ENCODE measurements around the gene RUSC1.

RUSC1 gene

DNA sequence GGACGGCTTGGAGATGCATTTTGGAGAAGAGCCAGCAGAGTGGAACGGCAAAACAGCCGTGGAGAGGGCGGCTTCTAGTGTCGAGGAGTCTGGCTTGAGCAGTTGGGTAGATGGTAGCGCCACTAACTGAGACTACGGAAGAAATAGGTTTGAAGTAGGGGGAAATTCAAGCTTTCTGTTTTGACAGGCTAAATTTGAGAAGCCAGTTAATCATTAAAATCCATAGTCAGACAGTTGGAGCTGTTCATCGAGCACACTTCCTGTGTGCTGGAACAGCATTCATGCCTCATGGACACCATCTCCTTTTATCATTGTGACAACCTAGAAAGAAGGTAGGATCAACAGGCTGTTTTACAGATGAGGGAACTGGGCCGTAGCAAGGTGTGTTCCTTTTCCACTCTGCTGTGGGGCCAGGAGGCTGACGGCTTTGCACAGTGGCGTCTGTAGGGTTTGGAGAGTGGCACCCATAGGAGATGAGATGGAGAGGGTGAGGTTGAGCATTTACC lies 16.1 kb upstream of the RUSC1 start:
- H3K4me3 Mint-ChIP-seq, result no peak overlapping the region
- intact Hi-C loops (cut with micrococcal nuclease), result no loop called here
- H3K27me3 Mint-ChIP-seq, result peaks cover 2% of the 10 kb centered on the region
- no peaks in the 10 kb centered on the region for H3K9me3 Mint-ChIP-seq
- H3K4me1 Mint-ChIP-seq (ENCODE audit: low read depth), result peaks cover 4% of the 10 kb centered on the region
- peaks cover 11% of the 10 kb centered on the region for H3K36me3 Mint-ChIP-seq (ENCODE audit: low read depth)
- no peak overlapping the region for H3K27ac Mint-ChIP-seq

DNA sequence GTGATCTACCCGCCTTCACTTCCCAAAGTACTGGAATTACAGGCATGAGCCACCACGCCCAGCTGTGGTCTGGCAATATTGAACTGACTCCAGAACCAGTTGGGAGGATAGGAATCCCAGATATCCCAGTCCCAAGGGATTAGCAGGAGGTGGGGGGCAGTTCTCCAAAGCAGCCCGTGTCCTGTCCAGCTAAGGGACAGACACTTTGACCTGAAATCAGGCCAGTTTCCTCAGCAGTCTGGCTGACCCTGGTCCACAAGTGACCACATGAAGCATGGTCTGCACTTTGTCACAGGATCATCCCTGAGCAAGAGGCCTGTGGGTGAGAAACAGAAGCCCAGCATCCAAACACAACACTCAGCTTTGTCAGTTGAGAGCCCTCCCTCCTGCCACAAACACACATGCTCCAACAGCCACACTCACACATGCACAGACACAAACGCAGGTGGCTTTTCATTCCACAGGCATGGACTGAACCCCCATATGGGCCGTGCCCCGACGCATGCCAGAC lies 14.8 kb upstream of the RUSC1 start:
- Mint-ChIP-seq H3K36me3 (ENCODE audit: low read depth) (peaks cover 25% of the 10 kb centered on the region), H3K27me3 (peaks cover 2% of the 10 kb centered on the region), H3K4me1 (ENCODE audit: low read depth) (peaks cover 17% of the 10 kb centered on the region), H3K4me3 (no peak overlapping the region), H3K27ac (peak overlapping the region; percentile 16), H3K9me3 (no peaks in the 10 kb centered on the region)
- intact Hi-C loops (cut with micrococcal nuclease), result no loop called here

DNA sequence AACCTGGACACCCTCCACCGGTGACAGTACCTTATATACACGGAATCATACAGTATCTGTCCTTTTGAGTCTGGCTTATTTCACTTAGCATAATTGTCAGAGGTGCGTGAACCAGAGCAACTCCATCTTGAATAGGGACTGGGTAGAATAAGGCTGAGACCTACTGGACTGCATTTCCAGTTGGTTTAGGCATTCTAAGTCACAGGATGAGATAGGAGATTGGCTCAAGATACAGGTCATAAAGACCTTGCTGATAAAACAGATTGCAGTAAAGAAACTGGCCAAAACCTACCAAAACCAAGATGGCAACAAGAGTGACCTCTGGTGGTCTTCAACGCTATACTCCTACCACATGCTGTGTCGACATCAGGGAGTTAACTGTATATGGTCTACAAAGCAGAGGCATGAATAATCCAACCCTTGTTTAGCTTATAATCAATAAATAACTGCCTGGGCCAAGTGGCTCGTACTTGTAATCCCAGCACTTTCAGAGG lies 13.4 kb upstream of the RUSC1 start:
- Mint-ChIP-seq H3K27ac (no peak overlapping the region), H3K27me3 (peaks cover 2% of the 10 kb centered on the region), H3K4me3 (no peak overlapping the region), H3K9me3 (no peaks in the 10 kb centered on the region), H3K36me3 (ENCODE audit: low read depth) (peaks cover 38% of the 10 kb centered on the region), H3K4me1 (ENCODE audit: low read depth) (peaks cover 29% of the 10 kb centered on the region)
- intact Hi-C loops (cut with micrococcal nuclease), result no loop called here

DNA sequence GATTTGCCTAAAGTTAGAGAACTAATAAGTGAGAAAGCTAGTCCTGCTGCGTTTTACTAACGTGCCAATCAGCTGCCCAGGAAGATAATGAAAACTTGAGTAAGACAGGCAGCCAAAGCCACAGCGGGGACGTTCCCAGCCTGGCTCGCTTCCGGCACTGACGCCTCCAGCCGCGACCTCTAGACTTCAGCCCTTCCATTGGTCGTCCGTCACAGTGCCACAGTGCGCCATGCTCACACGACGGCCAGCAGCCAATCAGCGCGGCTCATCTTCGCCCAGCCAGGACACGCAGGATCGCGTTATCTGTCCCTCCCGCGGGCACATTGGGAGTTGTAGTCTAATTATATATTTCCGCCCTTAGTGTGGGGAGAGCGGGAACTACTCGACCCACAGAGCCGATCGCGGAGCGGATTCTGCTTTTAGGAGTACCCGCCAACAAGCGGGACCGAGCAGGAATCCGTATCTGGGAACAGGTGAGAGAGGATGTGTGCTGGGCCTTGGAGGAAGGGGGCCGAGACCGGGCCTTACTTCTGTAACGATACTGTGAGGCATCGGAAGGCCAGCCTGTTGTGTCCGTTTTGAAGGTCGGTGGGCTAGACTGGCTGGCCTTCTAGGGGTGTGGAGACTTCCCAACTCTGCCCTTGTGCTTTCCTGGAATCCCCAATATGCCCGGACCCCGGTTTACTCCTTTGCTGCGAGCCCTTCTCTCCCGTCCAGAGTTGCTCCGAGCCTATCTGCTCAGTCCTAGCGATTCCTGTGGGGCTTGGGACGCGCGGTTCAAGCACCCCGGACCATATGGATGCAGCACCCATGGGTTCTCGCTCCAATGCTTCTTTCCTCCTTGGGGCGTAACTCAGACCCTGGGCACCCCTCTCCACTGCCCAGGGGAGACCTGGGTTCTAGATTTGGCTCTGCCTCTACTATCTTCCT lies 11.9 kb upstream of the RUSC1 start, which contains the start of gene FDPS:
FDPS (plus strand) TSS at position 374 of the 930 bp plus-strand sequence. CDS start 924 bp downstream, outside the sequence.
- H3K4me1 Mint-ChIP-seq (ENCODE audit: low read depth), result peaks cover 38% of the 10 kb centered on the region
- H3K27ac Mint-ChIP-seq, result peak within 1 kb of the TSS; percentile 94
- H3K36me3 Mint-ChIP-seq (ENCODE audit: low read depth), result peaks cover 53% of the 10 kb centered on the region
- intact Hi-C loops (cut with micrococcal nuclease), result loop anchor here (1.0 to 2.0 kb wide), 3 partner anchors 14 to 46 kb away; partner anchors contain the start of genes HCN3 and SCAMP3
- H3K9me3 Mint-ChIP-seq, result no peaks in the 10 kb centered on the region
- H3K27me3 Mint-ChIP-seq, result peaks cover 2% of the 10 kb centered on the region
- peak within 1 kb of the TSS; percentile 95 for H3K4me3 Mint-ChIP-seq

DNA sequence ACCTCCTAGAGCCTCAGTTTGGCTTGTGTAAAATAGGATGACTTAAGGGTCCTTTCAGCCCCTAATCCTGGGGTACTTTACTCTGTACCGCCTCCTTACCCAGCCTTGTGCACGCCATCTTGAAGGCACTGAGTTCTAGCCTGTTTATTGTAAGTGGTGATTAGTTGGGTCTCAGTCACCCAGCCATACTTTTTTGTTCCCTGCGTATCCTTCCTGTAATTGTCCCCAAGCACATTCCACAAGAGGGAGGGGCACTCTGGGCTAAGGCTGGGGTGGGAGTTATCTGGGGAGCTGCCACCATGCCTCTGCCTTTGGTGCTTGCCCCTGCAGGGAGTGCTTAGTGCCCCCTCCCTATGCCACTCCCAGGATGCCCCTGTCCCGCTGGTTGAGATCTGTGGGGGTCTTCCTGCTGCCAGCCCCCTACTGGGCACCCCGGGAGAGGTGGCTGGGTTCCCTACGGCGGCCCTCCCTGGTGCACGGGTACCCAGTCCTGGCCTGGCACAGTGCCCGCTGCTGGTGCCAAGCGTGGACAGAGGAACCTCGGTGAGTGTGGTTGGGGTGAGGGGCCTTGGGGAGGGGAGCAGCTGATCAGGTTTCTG lies 11.2 kb upstream of the RUSC1 start:
- H3K27me3 Mint-ChIP-seq, result no peaks in the 10 kb centered on the region
- H3K27ac Mint-ChIP-seq, result peak overlapping the region; percentile 94
- intact Hi-C loops (cut with micrococcal nuclease), result loop anchor here (2.0 kb wide), 1 partner anchor 13 kb away; no protein-coding TSS in a partner anchor
- peaks cover 61% of the 10 kb centered on the region for H3K36me3 Mint-ChIP-seq (ENCODE audit: low read depth)
- peak overlapping the region; percentile 95 for H3K4me3 Mint-ChIP-seq
- H3K4me1 Mint-ChIP-seq (ENCODE audit: low read depth), result peaks cover 38% of the 10 kb centered on the region
- H3K9me3 Mint-ChIP-seq, result no peaks in the 10 kb centered on the region

DNA sequence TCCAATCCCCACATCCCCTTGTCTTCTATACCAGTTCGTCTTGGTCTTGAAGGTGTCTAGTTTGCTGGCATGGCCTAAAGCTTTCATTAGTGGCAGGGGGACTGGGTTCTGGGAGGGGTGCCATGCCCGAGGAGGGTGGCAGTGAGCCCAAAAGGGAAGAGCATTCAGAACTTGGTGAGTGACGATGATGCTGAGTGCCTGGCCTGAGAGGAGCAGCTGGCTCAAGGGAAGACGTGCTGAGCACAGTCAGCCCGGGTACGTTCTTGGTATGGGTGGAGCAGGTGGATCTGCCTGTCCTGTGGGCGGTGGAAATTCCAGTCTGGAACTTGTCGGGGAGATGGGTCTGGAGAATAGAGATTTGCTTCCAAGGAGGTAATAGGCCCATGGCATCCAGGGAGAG lies 7.4 kb upstream of the RUSC1 start:
- Mint-ChIP-seq H3K4me1 (ENCODE audit: low read depth) (peaks cover 38% of the 10 kb centered on the region), H3K27ac (no peak overlapping the region), H3K27me3 (no peaks in the 10 kb centered on the region), H3K9me3 (no peaks in the 10 kb centered on the region), H3K4me3 (no peak overlapping the region), H3K36me3 (ENCODE audit: low read depth) (peaks cover 91% of the 10 kb centered on the region)
- intact Hi-C loops (cut with micrococcal nuclease), result no loop called here

DNA sequence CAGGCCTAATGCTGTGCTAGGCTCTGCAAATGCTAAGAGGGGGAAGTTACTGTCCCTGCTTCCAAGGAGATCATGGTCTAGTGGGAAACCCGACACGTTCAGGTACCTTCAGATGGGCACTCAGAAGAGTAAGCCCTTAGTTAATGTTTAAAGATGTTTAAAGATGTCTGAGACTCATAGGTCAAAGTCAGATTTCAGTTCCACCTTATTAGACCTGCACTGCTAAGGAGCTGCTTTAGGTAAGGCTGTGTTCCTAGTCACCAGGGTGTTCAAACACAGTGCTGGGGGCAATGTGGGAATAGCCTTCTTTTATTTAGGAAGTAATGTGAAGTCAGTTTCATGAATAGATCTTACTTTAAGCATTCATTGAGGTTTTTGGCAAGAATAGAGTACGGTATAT lies 3.8 kb upstream of the RUSC1 start:
- Mint-ChIP-seq H3K9me3 (no peaks in the 10 kb centered on the region), H3K27ac (no peak overlapping the region), H3K4me1 (ENCODE audit: low read depth) (peaks cover 45% of the 10 kb centered on the region), H3K4me3 (no peak overlapping the region), H3K27me3 (peaks cover 6% of the 10 kb centered on the region), H3K36me3 (ENCODE audit: low read depth) (peaks cover 83% of the 10 kb centered on the region)
- intact Hi-C loops (cut with micrococcal nuclease), result no loop called here

DNA sequence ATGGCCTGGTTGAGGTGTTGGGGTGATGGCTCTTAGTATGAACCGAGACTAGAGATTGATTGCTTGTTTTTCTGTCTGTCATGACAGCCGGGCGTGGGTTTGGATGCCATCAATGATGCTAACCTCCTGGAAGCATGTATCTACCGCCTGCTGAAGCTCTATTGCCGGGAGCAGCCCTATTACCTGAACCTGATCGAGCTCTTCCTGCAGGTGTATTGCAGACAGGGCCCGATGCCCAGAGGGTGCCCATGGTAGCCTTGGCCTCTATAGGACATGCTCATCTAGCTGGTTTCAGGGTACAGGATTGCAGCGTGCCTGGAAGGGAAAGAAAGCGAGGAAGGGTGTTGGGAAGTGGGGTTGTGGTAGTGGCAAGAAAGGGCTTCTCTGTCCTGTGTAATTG lies 2.6 kb upstream of the RUSC1 start:
- no peak overlapping the region for H3K4me3 Mint-ChIP-seq
- H3K4me1 Mint-ChIP-seq (ENCODE audit: low read depth), result peaks cover 46% of the 10 kb centered on the region
- H3K36me3 Mint-ChIP-seq (ENCODE audit: low read depth), result peaks cover 75% of the 10 kb centered on the region
- intact Hi-C loops (cut with micrococcal nuclease), result no loop called here
- peaks cover 6% of the 10 kb centered on the region for H3K27me3 Mint-ChIP-seq
- H3K9me3 Mint-ChIP-seq, result no peaks in the 10 kb centered on the region
- no peak overlapping the region for H3K27ac Mint-ChIP-seq

DNA sequence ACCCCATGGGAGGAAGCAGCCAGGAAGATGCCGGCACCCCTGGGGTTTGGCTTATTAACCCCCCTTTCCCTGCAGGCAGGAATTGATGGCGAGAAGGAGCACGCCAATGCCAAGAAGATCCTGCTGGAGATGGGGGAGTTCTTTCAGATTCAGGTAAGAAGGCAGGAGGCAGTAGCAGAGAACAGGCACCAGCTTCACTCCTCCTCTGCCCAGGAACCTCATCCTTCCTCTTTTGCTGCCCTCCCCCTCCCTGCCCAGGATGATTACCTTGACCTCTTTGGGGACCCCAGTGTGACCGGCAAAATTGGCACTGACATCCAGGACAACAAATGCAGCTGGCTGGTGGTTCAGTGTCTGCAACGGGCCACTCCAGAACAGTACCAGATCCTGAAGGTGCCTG lies 1.2 kb upstream of the RUSC1 start:
- Mint-ChIP-seq H3K4me3 (no peak overlapping the region), H3K4me1 (ENCODE audit: low read depth) (peaks cover 40% of the 10 kb centered on the region), H3K36me3 (ENCODE audit: low read depth) (peaks cover 61% of the 10 kb centered on the region), H3K27me3 (peaks cover 6% of the 10 kb centered on the region), H3K9me3 (no peaks in the 10 kb centered on the region), H3K27ac (no peak overlapping the region)
- intact Hi-C loops (cut with micrococcal nuclease), result no loop called here

DNA sequence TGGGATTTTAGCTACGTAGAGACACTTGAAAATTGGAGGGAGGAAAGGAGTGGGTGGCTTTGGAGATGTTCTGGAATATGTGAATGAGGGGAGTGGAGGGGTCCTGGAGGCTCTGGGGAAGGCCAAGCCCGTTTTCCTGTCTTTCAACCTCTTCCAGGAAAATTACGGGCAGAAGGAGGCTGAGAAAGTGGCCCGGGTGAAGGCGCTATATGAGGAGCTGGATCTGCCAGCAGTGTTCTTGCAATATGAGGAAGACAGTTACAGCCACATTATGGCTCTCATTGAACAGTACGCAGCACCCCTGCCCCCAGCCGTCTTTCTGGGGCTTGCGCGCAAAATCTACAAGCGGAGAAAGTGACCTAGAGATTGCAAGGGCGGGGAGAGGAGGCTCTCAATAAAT lies 442 bp upstream of the RUSC1 start:
- H3K9me3 Mint-ChIP-seq, result no peaks in the 10 kb centered on the region
- peak overlapping the region; percentile 80 for H3K4me3 Mint-ChIP-seq
- intact Hi-C loops (cut with micrococcal nuclease), result no loop called here
- peak overlapping the region; percentile 61 for H3K27ac Mint-ChIP-seq
- H3K4me1 Mint-ChIP-seq (ENCODE audit: low read depth), result peaks cover 45% of the 10 kb centered on the region
- peaks cover 6% of the 10 kb centered on the region for H3K27me3 Mint-ChIP-seq
- H3K36me3 Mint-ChIP-seq (ENCODE audit: low read depth), result peaks cover 61% of the 10 kb centered on the region

DNA sequence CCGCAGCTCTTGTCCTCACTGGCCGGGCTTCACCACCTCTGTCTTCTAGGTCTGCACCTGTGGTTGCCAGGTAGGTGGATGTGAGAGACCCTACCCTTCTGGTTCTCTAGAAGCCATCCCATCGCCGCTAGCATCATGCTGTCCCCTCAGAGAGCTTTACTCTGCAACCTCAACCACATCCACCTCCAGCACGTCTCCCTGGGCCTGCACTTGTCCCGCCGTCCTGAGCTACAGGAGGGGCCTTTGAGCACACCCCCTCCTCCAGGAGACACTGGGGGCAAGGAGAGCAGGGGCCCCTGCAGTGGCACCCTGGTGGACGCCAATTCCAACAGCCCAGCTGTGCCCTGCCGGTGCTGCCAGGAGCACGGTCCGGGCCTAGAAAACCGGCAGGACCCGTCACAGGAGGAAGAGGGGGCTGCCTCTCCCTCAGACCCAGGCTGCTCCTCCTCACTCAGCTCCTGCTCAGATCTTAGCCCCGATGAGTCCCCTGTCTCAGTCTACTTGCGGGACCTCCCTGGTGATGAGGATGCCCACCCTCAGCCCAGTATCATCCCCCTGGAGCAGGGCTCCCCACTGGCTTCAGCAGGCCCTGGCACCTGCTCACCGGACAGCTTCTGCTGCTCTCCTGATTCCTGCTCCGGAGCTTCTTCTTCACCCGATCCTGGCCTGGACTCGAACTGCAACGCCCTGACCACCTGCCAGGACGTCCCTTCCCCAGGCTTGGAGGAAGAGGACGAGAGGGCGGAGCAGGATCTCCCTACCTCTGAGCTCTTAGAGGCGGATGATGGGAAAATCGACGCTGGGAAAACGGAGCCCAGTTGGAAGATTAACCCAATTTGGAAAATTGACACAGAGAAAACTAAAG lies 1.2 kb downstream of the RUSC1 start:
- H3K27ac Mint-ChIP-seq, result peak overlapping the region; percentile 89
- peaks cover 58% of the 10 kb centered on the region for H3K36me3 Mint-ChIP-seq (ENCODE audit: low read depth)

DNA sequence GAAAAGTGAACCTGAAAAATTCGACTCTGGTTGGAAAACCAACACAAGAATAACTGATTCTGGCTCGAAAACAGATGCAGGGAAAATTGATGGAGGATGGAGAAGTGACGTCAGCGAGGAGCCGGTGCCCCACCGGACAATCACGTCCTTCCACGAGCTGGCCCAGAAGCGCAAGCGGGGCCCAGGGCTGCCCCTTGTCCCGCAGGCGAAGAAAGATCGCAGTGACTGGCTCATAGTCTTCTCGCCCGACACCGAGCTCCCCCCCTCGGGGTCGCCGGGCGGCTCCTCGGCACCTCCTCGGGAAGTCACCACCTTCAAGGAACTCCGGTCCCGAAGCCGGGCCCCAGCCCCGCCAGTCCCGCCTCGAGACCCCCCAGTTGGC lies 1.9 kb downstream of the RUSC1 start:
- no peaks in the 10 kb centered on the region for H3K9me3 Mint-ChIP-seq

More for the DNA sequence above, 1.2 kb downstream of the RUSC1 start:
- intact Hi-C loops (cut with micrococcal nuclease), result loop anchor here (2.0 kb wide), 1 partner anchor 13 kb away; the partner anchor contains the start of gene FDPS
- Mint-ChIP-seq H3K4me3 (peak overlapping the region; percentile 92), H3K9me3 (no peaks in the 10 kb centered on the region), H3K4me1 (ENCODE audit: low read depth) (peaks cover 61% of the 10 kb centered on the region), H3K27me3 (peaks cover 6% of the 10 kb centered on the region)

More for the DNA sequence above, 1.9 kb downstream of the RUSC1 start:
- H3K36me3 Mint-ChIP-seq (ENCODE audit: low read depth), result peaks cover 59% of the 10 kb centered on the region
- peak overlapping the region; percentile 92 for H3K4me3 Mint-ChIP-seq
- peaks cover 6% of the 10 kb centered on the region for H3K27me3 Mint-ChIP-seq
- peak overlapping the region; percentile 89 for H3K27ac Mint-ChIP-seq
- H3K4me1 Mint-ChIP-seq (ENCODE audit: low read depth), result peaks cover 61% of the 10 kb centered on the region
- intact Hi-C loops (cut with micrococcal nuclease), result loop anchor here (2.0 kb wide), 1 partner anchor 14 kb away; the partner anchor contains the start of gene FDPS
